AG09309 (cell line): ENCODE results near the gene GLYR1.

Source experiments
- DNase-seq: peaks from one replicate; pipeline ENCODE4 v3.0.0-alpha.2; 2010; ENCODE audit warnings: low read depth
- H3K4me3 ChIP-seq: 2 replicates; pipeline ENCODE4 v1.5.1; 2011; ENCODE audit warnings: mild to moderate bottlenecking, low read depth, low read length, moderate library complexity; ENCODE audit not compliant: control insufficient read depth
- TF ChIP-seq, protein P1 (sequence below): IDR thresholded peaks from 2 replicates; pipeline ENCODE4 v1.5.1; 2011; ENCODE audit warnings: mild to moderate bottlenecking, low read depth, low read length, inconsistent platforms; ENCODE audit not compliant: insufficient read depth, control insufficient read depth; ENCODE audit errors: missing control alignments

GLYR1 gene

DNA sequence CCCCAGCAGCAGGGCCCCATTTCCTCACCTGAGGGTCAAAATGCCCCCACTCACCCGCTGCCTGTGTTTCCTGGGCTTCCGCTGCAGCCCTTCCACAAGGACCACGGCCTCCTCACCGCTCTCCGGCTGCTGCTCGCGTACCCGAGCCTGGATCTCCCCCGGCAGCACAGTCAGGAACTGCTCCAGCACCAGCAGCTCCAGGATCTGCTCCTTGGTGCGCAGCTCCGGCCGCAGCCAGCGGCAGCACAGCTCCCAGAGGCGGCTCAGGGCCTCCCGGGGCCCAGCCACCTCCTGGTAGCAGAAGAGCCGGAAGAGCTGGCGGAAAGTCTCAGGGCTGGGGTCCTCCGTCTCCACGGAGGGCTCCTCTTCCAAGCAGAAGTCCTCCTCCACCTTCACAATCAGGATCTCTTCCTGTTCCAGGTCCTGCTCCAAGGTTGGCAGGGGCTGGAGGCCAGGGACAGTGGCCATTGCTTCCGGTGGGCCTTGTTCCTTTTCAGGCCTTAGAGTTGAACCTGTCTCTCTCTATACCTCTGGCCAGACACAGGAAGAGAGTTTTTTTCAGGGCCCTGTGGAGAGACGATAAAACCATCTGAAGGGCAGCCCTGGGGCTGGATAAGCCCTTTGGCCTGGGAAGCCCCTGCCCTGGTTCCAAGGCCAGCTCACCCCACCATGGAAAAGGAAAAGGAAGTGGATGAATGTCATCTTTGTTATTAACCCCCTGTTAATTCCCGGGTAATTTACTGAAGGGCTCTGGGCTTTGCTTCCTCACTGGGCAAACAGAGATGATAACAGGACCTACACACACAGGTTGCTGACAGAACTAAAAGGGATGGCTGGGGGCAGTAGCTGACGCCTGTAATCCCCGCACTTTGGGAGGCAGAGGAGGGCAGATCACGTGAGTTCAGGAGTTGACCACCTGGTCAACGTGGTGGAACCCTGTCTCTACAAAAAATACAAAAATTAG is 81.3 kb downstream of the GLYR1 start:
- DNase-seq = no peak
- H3K4me3 ChIP-seq = peak overlapping the region; percentile 87
- TF ChIP-seq, protein P1, sequence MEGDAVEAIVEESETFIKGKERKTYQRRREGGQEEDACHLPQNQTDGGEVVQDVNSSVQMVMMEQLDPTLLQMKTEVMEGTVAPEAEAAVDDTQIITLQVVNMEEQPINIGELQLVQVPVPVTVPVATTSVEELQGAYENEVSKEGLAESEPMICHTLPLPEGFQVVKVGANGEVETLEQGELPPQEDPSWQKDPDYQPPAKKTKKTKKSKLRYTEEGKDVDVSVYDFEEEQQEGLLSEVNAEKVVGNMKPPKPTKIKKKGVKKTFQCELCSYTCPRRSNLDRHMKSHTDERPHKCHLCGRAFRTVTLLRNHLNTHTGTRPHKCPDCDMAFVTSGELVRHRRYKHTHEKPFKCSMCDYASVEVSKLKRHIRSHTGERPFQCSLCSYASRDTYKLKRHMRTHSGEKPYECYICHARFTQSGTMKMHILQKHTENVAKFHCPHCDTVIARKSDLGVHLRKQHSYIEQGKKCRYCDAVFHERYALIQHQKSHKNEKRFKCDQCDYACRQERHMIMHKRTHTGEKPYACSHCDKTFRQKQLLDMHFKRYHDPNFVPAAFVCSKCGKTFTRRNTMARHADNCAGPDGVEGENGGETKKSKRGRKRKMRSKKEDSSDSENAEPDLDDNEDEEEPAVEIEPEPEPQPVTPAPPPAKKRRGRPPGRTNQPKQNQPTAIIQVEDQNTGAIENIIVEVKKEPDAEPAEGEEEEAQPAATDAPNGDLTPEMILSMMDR = no peak

DNA sequence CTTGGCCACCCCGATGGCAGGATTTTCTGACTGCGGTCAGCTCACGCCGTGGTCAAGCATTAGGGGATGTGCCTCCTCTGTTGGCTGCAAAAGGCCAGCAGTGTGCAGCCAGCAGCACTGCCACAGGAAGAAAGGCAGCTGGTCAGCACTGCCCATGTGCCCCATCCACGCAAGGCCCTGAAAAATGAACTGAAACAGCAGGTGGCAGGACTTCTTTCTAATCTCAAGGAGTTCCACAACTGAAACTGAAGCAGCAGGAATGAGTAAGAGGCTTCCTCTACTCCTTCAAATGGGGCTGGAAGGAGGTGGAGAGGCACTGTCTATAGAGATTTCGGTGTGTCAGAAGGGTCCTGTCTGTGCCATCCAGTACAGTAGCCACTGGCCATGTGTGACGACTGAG is 83.3 kb downstream of the GLYR1 start:
- no peak for DNase-seq
- no peak overlapping the region for H3K4me3 ChIP-seq
- TF ChIP-seq, protein P1 = no peak

DNA sequence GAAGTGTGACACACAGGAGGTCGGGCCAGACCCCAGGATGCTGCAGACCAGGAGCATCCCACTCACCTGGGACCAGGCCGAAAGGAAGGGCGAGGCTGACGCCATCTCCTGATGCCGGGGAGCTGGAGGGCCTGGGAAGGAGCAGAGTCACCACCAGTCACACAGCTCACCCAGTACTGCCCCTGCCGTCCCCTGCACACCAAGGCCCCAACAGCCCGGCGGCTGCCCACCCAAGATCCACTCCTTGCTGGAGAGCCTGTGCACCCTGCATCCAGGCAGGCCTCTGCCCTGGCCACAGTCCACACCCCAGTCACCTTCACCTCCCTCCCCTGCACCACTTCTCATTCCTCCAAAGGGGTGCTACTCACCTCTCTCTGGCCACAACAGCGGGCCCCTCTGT is 84.9 kb downstream of the GLYR1 start:
- no peak for DNase-seq
- TF ChIP-seq, protein P1 = no peak
- H3K4me3 ChIP-seq = no peak overlapping the region

DNA sequence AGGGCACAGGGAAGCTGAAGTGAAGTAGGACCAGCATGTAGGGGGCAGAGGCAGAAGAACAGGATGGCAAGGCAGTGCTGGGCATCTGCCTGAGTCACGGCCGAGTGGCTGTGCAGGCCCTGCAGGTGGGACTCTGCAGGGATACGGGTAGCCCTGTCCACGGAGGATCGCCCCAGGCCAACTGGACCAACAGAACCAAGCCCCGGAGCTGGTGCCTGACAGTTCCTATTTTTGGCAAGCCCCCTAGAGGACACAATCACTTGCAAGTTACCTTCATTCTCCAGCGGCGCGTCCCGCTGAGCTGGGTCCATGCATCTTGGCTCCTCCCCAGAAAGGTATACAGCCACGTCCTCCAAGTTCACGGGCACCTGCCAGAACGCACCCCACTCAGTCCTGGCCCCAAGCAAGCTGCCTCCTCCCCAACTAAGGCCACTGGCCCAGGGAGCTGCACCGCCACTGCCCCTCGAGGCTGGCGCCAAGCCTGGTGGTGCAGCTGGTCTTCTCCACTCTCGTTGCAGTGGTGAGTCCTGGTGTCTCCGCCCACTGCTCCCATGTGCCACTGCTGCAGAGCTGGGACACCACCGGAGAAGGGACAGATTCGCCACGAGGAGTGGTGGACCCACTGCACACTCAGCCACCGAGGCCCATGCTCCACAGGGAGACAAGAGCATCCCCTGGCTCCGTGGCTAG is 86.7 kb downstream of the GLYR1 start:
- TF ChIP-seq, protein P1 = no peak
- no peak for DNase-seq
- H3K4me3 ChIP-seq = no peak overlapping the region

DNA sequence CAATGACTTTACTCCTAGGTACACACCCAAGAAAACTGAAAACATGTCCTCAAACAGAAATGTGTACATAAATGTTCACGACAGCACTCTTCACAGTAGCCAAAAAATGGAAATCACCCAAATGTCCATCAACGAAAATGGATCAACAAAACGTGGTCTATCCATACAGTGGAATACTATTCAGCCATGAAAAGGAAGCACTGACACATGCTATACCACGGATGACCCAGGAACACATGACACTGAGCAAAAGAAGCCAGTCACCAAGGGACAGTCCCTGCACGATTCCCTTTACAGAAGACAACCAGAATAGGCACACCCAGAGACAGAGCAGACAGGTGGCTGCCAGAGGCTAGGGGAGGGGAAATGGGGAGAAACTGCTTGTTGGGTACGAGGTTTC is 91.4 kb downstream of the GLYR1 start:
- TF ChIP-seq, protein P1 = no peak
- H3K4me3 ChIP-seq = no peak overlapping the region
- DNase-seq = no peak

DNA sequence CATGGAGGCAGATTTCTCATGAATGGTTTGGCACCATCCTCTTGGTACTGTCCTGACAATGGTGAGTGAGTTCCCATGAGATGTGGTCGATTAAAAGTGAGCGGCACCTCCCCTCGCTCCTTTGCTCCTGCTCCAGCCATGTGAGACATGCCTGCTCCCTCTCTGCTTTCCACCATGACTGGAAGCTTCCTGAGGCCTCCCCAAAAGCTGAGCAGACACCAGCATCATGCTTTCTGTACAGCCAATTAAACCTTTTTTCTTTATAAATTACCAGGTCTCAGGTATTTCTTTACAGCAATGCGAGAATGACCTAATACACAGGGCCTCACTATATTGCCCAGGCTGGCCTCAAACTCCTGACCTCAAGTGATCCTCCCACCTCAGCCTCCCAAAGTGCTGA is 92.2 kb downstream of the GLYR1 start:
- DNase-seq = no peak
- no peak overlapping the region for H3K4me3 ChIP-seq
- TF ChIP-seq, protein P1 = no peak
